A549 (cell line): Measurements from ENCODE around the gene OR1J1.

Source experiments
- CEBPB ChIP-seq, 2 experiments: fragments of >200 bp in 1 of 2; sonication (Bioruptor Twin) in 1 of 2; formaldehyde crosslinking in 1 of 2; IDR thresholded peaks; 2 replicates each; pipeline ENCODE4 v1.6.1; 2012 to 2016
- CTCF ChIP-seq: fragments of >200 bp; sonication (Bioruptor Twin); formaldehyde crosslinking; IDR thresholded peaks from 3 replicates; pipeline ENCODE4 v1.5.1; 2016
- HDAC2 ChIP-seq: fragments of 200-600 bp; sonication (generic); IDR thresholded peaks from 2 replicates; pipeline ENCODE4 v1.6.1; 2016
- MAZ ChIP-seq: fragments of 150-350 bp; IDR thresholded peaks from 2 replicates; pipeline ENCODE4 v1.6.1; 2014; ENCODE audit warnings: antibody characterized with exemption, low read depth, low read length, borderline replicate concordance
- POLR2A ChIP-seq: IDR thresholded peaks from 2 replicates; pipeline ENCODE4 v1.6.1; 2012; ENCODE audit warnings: mild to moderate bottlenecking, low read length
- RCOR1 ChIP-seq: fragments of 150-350 bp; IDR thresholded peaks from 2 replicates; pipeline ENCODE4 v1.6.1; 2014; ENCODE audit warnings: antibody characterized with exemption, low read length, low read depth

DNA sequence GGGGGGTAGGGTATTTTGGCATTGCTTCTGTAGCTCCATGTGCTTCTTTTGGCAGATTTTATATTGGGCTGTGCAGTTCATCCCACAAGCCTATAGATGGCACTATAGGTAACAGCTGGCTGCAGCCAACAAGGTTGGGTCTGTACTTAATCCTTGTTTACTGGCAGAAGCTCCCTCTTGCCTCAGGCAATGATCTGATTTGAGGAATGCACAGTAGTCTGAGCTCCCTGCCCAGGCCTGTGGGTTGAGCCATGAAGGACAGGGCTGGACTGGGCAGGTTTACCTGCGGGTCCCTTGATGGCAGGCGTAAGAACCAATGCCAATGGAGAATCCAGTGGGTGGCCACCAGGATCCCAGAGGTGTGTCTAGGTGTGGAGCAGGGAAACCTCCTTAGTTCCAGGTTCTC is 21.2 kb upstream of the OR1J1 start:
- TF ChIP-seq POLR2A (no peak), CTCF (0 out of 3 replicates have a peak, but pooled peaks have one; percentile 25), MAZ (no peak), CEBPB (IDR thresholded peaks at IDR 0.05) (no peak), RCOR1 (no peak), HDAC2 (no peak)
